Hematopoietic multipotent progenitor cell (in vitro differentiated cells): ENCODE data around the gene ADO. TPM values are rescaled to one million over a fixed set of nuclear protein-coding genes. Genes with fewer than 3 reads are reported as not detected.
"Not testable (repeated sequence)": the region's sequence is repeated elsewhere in the genome, so short reads cannot be mapped to it uniquely, and the experiment has no call there.

Experiments used
- DNase-seq, 3 donors: peaks; one replicate each; pipeline ENCODE4 v3.0.0-alpha.2; 2011 to 2015; ENCODE audit warnings: low read depth in 2 of 3, low spot score in 2 of 3
- total RNA-seq: library from RNA; depleted of rRNA; stranded (reverse); fragments of >200 nt; gene quantifications from one replicate; pipeline ENCODE4 v1.2.3, GENCODE V29; 2012

ADO gene
- 16.4 TPM for total RNA-seq

GRCh38 chr10:62804356-62805230, at the start of gene ADO:
Gene ADO (plus strand): TSS chr10:62804720. CDS start chr10:62805060, 340 bp downstream.
- DNase-seq, result peak; percentile 68 to 90 (median 84)

- DNase-seq, result no peak
Observed at GRCh38 chr10:62754963-62755362, 49.6 kb upstream of the ADO start.

GRCh38 chr10:62755662-62756653, 48.6 kb upstream of the ADO start:
- no peak for DNase-seq

- DNase-seq, result no peak
Observed at GRCh38 chr10:62759599-62760175, 44.8 kb upstream of the ADO start.

- peak in 1 of 3 donors; percentile 43 for DNase-seq
Observed at GRCh38 chr10:62760401-62760800, 44.1 kb upstream of the ADO start.

- DNase-seq, result peak in 2 of 3 donors; percentile 32 to 59
Observed at GRCh38 chr10:62761115-62761514, 43.4 kb upstream of the ADO start.

GRCh38 chr10:62763155-62763554, 41.4 kb upstream of the ADO start:
- no peak for DNase-seq

GRCh38 chr10:62764011-62764410, 40.5 kb upstream of the ADO start:
- DNase-seq, result peak in 1 of 3 donors; percentile 43

- DNase-seq, result no peak
Observed at GRCh38 chr10:62765726-62766125, 38.8 kb upstream of the ADO start.

- DNase-seq, result no peak
Observed at GRCh38 chr10:62766386-62766785, 38.1 kb upstream of the ADO start.

- DNase-seq, result peak in 2 of 3 donors; percentile 14 to 25
Observed at GRCh38 chr10:62769574-62770242, 34.8 kb upstream of the ADO start.

- DNase-seq, result no peak
Observed at GRCh38 chr10:62772186-62772974, 32.1 kb upstream of the ADO start.

GRCh38 chr10:62778125-62778524, 26.4 kb upstream of the ADO start:
- DNase-seq, result no peak

GRCh38 chr10:62779487-62780248, 24.9 kb upstream of the ADO start:
- DNase-seq, result peak; percentile 51 to 90 (median 88)

GRCh38 chr10:62784537-62784936, 20.0 kb upstream of the ADO start:
- not testable (repeated sequence) for DNase-seq

GRCh38 chr10:62788285-62788684, 16.2 kb upstream of the ADO start:
- not testable (repeated sequence) for DNase-seq

- DNase-seq, result no peak
Observed at GRCh38 chr10:62788861-62789467, 15.6 kb upstream of the ADO start.

- no peak for DNase-seq
Observed at GRCh38 chr10:62790019-62790555, 14.4 kb upstream of the ADO start.
